GM19397 (cell line): ENCODE data around the gene CAMTA1.

ENCODE experiments used
- ATAC-seq: cut with Tn5 transposase; IDR thresholded peaks from one replicate; pipeline ENCODE4 v1.9.1; 2021; ENCODE audit warnings: mild to moderate bottlenecking, moderate library complexity; ENCODE audit not compliant: unreplicated experiment

The CAMTA1 gene

DNA sequence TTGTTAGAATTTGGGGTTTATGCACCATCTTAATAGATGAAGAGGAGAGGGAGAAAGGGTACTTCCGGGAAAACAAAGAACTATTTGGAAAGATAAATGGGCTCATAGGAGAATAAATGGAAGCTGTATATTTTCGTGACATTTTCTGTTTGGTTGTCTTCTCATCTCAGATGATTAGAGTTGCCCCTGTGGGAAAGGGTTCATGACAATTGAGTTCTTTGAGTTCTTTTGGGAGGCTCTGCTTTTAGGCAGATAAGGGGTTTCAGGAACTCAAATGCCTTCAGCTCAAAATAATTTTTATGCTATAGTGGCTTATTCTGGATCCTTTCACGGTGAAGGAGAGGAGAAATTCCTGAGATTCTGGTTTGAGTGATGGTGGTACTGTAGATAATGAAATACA is 63.6 kb downstream of the CAMTA1 start:
- ATAC-seq, result no peak

DNA sequence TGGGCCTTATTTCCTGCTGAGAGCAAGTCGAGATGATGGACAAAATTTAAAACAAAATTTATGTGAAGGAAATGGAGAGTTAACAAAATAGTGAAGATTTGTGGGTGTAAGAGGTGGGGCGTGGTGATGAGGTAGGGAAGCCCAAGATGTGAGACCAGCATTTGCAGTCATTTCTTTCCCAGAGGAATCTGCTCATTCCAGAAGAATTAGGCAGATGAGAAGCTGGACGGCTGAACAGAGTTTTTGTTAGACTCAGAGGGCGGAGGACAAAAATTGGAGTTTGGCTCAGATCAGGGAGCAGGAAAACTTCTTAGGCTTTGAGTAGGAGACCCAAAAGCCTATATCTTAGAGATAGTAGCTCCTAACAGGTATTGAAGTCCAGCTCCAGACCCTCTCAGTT is 65.3 kb downstream of the CAMTA1 start:
- ATAC-seq, result no peak

DNA sequence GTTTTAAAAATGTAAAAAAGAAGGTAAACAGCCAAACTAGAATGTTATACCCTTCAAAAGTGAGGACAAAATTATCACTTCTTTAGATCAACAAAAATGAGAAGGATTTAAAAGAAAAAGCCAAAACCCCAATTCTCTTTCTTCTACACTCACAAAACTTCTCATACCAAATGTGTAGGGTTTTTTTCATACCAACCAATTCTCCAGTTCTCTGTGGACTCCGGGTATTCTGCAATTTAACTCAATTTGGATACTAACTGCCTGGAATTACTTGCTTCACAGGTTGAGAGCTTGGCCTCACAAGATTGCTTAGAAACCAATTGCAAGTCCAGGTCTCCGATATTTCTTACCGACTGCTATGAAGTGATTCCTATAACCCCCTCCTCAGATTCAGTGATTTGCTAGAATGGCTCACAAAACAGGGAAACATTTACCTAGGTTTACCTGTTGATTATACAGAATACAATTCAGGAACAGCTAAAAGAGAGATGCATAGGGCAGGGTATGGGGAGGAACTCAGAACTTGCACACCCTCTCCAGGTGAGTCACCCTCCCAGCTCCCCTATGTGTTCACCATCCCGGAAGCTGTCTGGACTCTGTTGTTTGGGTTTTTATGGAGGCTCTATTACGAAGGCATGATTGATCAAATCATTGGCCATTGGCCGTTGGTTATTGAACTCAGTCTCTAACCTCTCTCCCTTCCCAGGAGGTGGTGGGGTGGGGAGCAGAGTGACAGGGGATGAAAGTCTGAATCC is 67.1 kb downstream of the CAMTA1 start:
- ATAC-seq, result no peak

DNA sequence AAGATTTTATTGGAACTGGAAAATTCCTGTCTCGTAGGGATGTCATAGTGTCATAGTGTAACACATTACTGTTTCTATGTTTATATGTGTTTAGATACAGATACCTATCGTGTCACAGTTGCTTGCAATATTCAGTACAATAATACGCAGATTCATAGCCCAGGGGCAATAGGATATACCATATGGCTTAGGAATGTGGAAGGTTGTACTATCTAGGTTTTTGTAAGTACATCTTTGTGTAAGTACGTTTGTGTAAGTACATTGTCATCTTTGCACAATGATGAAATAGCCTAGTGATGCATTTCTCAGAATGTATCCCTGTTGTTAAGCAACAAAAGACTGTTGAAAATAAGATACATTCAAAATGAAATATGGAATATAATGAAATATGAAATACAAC is 68.9 kb downstream of the CAMTA1 start:
- ATAC-seq, result no peak

DNA sequence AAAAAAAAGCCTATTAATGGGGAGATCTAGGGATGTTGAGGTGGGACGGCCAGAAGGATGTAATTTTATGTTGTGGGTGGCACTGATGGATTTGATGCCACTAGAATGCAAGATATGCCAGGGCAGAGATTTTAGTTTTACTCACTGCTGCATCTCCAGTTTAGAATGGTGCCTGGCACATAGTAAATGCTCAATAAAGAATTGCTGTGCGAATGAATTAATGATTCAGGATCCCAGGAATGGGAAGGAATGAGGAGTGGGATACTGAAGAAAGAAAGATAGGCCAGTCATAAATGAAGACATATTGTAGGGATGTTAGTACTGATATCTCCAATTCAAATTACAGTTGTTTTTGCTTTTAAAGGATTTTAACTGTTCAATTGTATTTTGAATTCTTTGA is 72.6 kb downstream of the CAMTA1 start:
- no peak for ATAC-seq

DNA sequence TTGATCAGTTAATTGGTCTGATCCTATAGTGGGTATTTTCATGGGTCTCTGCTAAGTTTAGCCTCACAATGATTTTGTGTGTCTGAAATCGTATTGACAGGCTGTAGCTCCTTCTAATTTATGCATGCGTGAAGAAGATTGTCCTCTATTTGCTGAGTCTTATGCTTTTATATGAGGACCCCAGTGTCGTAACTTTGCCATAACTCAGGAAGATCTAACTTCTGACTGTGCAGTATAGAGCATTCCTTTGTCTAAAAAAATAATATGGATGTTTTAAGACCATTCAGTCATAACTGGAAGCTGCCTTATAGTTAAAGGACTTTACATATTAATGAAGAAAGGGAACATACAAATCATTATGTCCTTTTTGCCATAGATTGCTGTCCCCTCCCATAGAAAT is 73.3 kb downstream of the CAMTA1 start:
- no peak for ATAC-seq

DNA sequence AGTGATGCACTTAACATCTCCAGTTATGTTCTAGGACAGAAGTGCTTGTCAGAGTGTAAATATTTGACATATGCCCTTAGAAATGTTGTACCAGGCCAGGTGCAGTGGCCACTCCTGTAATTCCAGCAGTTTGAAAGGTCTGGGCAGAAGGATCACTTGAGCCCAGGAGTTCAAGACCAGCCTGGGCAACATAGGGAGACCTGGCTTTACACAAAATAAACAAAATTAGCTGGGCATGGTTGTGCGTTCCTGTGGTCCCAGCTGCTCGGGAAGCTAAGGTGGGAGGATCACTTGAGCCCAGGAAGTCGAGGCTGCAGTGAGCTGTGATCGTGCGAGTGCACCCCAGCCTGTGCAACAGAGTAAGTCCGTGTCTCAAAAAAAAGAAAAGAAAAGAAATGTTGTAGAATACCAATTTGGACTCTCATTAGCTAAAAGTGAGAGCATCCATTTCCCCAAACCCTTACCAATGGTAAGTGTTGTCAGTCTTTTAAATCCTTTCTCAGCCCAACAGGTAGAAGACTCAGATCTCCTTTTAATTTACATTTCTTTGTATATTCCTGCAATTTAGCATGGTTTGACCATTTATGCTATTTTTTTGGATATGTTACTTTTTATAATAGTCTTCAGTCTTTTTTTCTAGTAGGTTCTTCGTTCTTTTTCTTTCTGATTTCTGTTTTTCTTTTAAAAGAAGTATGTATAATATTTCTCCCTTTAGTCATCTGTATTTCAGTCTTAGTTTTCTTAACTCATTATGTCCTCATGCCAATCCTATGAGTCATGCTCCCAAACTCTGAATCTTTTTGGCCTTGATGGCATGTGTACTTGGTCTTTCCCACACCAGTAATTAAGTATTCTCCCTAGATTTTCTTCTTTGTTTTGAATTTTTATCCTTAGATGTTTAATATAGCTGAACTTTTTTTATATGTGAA is 74.4 kb downstream of the CAMTA1 start:
- ATAC-seq, result no peak

DNA sequence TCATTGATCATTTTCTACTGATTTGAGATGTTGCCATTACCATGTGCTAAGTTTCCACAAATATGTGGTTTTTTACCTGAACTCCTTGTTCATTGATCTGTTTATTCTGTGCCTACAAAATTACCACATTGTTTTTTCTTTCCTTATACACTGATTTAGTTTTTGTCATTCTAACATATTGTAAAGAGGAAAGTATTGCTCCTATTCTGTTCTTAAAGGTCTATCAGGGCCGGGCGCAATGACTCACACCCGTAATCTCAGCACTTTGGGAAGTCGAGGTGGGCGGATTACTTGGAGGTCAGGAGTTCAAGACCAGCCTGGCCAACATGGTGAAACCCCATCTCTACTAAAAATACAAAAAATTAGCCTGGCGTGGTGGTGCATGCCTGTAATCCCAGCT is 75.1 kb downstream of the CAMTA1 start:
- ATAC-seq, result no peak

DNA sequence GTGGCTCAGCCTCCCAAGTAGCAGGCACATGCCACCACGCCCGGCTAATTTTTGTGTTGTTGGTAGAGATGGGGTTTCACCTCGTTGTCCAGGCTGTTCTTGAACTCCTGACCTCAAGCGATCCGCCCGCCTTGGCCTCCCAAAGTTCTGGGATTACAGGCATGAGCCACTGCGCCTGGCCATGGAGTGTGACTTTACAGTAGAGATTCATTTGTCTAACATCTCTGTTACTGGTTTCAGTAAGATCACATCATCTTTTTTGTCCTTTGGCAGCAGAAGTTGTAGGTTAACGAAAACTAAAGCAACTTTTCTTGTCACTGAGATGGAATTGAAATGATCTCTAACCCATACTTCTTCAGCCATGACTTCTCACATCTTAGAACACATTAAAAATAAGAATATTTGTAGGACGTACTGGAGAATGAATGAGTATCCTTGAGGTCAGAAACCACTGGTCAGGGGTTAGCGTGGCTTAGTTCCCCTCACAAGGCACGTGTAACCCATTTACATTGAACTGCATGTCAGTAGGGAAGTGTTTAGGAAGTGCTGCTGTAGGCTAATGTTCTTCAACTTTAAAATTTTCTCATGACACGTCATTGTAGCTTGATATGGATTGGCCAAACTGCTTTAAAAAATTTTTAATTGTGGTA is 75.9 kb downstream of the CAMTA1 start:
- no peak for ATAC-seq

DNA sequence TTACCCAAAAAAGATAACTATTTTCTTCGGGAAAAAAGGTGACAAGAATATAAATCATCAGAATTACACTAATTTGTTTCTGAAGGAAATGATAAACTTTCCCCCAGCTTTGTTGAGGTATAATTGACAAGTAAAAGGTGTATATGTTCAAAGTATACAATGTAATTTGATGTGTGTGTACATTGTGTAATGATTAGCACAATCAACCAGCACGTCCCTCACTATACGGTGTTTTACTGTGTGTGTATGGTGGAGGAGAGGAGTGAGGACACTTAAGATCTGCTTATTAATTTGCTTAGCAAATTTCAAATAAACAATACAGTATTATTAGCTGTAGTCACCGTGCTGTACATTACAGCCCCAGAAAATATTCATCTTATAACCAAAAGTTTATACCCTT is 77.7 kb downstream of the CAMTA1 start:
- ATAC-seq, result no peak

DNA sequence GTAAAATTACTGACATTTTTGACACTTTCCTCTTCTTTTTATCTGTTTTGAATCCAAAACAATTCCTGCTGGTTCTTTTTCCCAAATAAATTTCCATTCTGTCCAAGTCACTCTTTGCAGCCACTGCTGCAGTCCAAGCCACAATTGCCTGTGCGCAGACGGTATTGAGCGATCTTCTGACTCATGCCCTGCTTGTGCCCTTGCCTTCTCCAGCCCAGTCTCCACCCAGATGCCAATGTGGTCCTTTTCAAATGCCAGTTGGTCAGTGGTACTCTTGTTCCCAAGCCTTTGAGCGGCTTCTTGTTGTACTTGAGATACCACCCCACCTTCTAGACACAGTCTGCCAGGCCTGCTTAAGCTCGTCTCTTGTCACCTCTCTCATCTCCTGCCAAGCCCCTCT is 78.9 kb downstream of the CAMTA1 start:
- no peak for ATAC-seq

DNA sequence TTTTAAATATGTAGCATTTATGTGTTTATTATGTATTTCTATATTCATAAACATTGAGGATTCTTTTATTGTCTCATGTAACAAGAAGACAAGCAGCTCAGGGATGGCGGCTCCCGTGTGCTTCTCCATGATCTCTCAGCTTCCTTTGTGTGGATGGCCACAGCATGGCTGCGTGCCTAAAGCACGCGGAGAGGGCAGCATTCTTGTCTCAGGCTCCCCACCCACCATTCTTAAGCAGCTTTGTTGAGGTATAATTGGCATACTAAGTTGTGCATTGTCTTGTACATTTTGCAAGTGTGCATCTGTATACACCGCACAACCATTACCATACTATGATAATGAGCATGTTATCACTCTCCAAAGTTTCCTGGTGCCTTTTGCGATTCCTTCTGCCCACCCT is 81.6 kb downstream of the CAMTA1 start:
- no peak for ATAC-seq

DNA sequence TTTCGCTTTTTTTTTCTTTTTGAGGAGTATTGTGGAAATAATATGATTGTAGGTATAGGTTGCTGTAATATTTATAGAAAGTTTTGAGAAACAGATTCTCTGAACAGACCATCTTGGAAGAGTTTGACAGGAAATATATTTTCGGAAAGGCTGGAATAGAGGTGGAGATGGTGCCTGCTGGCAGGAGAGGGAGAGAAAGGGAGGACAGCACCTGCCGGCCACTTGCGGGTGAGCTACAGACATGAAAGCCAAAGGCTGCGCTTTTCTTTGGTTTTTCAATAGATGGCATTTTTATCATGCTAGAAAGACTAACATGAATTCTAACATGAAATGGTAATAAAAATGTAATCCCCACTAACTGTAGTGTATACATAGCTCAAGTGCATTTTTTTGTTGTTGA is 82.1 kb downstream of the CAMTA1 start:
- ATAC-seq, result no peak

DNA sequence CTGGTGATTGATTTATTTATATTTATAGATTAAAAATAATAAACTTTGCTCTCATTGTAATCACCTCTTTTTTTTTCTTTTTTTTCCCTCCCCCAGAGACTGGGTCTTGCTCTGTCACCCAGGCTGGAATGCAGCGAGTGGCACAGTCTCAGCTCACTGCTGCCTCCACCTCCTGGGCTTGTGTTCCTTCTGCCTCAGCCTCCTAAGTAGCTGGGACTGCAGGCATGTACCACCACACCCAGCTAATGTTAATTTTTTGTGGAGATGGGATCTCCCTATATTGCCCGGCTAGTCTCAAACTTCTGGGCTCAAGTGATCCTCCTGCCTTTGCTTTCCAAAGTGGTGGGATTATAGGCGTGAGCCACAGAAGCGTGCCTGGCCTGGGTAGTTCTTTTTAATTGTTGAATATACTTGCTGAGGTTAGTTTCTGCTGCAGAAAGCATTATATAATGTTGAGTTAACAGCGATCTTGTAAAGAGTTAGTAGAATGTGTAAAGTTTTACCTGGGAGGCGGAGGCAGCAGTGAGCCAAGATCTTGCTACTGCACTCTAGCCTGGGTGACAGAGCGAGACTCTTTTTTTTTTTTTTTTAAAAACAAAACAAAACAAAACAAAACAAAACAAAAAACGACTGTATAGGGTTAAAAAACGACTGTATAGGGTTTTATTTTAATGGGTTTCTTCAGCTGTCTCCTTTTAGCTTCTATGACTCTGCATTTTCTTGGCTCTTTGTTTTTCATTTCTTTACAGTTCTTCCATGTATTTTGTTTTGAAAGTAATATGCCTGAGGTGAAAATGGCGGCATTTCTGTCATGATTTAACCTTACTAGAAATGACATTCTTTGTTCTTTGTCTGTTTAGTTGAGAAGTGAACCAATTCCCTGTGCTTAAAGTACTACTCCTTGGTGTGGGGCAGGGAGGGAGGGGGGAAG is 82.7 kb downstream of the CAMTA1 start:
- ATAC-seq, result no peak

DNA sequence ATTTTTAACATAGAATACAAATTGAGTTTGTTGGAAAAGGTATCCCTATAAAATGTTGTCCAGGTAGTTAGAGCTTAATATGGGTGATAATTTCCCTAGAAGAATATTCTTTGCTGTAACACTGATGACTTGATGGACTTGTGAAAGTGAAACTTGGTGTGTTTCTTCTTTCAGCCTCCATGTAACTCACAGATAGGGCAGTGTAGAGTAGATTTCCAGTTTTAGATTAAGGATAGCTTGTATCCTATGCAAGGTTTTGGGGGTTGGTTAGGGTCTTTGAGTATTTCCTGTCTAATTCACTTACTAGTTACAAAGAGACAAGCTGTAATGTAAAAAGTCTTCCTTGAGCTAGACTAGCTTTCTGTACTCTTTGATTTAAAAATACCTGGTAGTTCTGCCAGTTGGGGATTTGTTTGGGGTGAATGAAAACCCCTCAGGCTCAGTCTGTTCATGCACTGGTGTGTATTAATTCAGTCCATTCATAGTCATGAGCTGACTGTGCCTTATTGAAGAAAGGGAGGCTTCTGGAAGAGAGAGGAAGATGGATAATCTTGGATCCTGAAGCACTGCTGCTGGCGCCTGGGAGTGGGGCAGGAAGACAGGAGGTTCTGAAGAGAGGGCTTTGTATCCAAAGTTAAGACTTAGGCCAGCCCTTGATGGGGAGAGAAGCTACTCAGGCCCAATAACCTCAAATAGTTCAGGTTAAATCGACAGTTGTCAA is 83.6 kb downstream of the CAMTA1 start:
- no peak for ATAC-seq

DNA sequence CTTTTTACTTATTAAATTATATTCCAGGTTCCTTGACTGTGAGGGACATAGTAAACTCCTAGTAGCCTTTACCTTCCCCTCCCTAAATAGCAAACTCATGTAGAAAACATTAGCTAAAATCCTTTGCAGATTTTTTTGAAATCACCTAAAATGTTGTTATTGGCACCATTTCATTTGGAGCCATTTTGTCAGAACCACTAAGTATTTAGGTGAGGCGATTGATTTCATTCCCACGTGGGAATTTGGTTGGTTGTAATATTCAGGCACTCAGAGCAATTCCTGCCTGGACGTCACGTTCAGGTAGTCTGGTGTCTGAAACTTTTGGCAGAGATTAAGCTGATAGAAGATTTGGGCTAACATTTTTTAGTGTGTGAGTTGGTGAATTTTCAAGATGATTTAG is 84.3 kb downstream of the CAMTA1 start:
- ATAC-seq, result no peak

DNA sequence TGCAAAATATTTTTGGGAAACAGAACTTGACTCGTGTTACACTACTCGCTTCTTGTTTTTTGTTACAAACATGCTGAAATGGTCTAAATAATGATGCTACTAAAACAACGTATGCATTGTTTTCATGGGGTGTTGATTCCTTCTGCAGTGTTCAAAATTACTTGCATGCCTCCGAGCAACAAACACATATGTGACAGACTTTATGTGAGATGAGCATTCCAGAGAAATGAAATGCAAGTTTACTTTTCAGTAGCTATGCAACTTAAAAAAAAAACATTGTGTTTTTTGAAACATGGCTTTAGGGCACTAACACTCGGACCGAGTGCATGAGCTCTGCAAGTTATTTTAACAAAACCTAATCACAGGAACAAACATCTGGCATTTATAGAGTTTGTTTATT is 84.8 kb downstream of the CAMTA1 start:
- ATAC-seq, result no peak

DNA sequence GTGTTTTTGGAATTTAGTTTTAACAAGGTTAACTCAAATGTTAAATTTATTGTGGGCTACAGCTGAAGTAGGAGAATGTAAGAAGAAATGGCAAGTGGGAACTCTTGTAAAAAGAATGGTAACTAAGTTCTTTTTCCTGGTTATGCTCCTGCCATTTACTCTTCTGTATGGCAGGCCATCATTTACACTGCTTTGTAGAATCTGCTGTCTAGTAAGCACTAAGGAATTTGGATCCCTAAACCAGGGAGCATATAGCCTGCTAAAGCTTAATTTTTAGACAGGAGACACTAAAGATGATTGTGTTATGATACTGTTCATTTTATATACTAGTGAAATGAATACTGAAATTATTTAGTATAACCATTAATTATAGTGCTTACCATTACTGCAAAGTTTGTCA is 85.3 kb downstream of the CAMTA1 start:
- no peak for ATAC-seq

DNA sequence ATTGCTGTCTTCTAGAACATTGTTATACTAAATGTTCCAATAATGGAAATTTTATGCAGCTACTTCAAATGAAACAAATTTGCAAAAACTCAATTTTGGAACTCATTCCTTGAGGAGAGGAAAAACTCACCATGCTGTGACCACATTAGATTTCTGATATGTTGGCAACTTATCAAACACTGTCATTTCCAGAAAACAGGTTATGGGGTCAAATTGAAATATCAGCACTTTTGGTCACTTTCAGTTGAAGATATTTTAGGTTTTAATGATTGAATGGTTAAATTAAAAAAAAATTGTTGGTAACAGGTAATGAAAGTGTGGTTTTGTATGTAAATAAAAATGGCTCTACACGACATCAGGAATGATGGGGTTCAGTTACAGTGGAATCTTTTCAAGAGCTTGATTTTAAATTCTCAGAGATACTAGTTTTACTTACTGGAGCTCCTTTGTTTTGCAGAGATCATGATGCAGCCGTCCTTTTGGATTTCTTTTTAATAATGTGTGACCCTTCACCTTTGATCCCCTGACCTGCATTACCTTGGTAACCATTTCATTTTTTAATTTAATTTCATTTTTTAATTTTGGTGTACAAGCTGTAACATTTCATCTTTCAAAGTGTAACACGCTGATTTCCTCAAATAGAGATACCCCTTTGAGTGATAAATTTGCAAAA is 86.2 kb downstream of the CAMTA1 start:
- no peak for ATAC-seq
